Posterior vena cava (tissue), 2 donors: ENCODE data around the gene TOPORS. TPM values are rescaled to one million over a fixed set of nuclear protein-coding genes. Genes with fewer than 3 reads are reported as not detected.
"Not testable (repeated sequence)": the region's sequence is repeated elsewhere in the genome, so short reads cannot be mapped to it uniquely, and the experiment has no call there.

Experiments
- DNase-seq: peaks from one replicate; pipeline ENCODE4 v3.0.0-alpha.2; 2020; ENCODE audit warnings: low spot score
- intact Hi-C, 2 donors: fragments of 100-400 bp; cut with DNase I; formaldehyde crosslinking; loops; one replicate each; pipeline versions ENCODE4 v1.14.1 to v1.14.2; 2022 to 2023
- total RNA-seq, 2 donors: library from RNA; stranded (reverse); fragmentation: NEBNext Ultra II Directional; extraction: Animal tissue kit (Norgen Biotek cat#: 25700); gene quantifications; one replicate each; pipeline ENCODE4 v1.2.1, GENCODE V29; 2021
- donor health status: DM: yes; HTN: yes; CAD: no.
- donor health status: DM: yes; HTN: yes; CAD: no.

Gene TOPORS
- total RNA-seq, 2 donors from 2014 or later, result 11.6 to 14.1 TPM

GRCh38 chr9:32571969-32572899 lies 19.8 kb upstream of the TOPORS start:
- intact Hi-C loops, result no loop called here
- DNase-seq, result no peak

GRCh38 chr9:32570262-32570661 lies 17.9 kb upstream of the TOPORS start:
- intact Hi-C loops, result loop anchor here in 1 of 2 donors (1.0 kb wide), 1 partner anchor 22 kb away; no protein-coding TSS in a partner anchor
- DNase-seq, result no peak

DNA sequence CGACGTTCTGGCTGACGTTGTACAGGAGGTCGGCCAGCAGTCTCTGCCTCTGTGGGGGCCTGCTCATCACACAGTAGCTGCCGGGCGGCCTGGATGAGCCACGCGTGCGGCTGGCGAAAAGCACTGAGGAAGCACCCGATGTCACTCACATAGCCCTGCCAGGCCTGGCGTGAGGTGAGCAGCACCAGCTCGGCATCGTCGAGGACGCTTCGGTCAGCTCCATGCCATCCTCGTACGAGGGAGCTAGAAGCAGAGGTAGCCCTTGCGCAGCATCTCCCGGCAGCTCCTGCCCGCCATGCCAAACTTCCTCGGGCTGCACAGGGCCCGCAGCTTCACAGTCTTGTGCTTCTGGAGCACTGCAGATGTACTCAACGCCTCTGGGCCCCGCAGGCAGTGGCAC lies 14.4 kb upstream of the TOPORS start:
- intact Hi-C loops, result no loop called here
- no peak for DNase-seq

DNA sequence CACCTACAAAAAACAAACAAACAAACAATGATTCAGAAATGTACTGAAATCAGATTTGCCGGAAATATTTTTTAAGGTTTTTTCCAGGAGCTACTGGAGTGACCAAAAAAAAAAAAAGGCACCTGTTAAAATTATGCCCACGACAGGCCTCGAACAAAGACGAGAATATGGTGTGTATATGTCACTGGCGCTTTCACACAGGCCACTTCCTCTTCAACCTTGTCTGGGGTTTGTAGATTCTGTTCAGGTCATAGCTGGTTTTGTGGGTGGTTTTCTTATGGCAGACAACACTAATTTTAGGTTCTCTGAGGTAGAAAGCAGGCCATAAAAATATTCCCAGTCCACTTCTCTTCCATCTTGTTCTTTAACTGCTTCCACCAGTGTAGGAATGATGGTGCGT lies 13.6 kb upstream of the TOPORS start:
- intact Hi-C loops, result no loop called here
- DNase-seq, result no peak

GRCh38 chr9:32558408-32558934 lies 6.1 kb upstream of the TOPORS start:
- intact Hi-C loops, result no loop called here

GRCh38 chr9:32554591-32554990 lies 2.2 kb upstream of the TOPORS start:
- DNase-seq, result no peak
- intact Hi-C loops, result no loop called here

More at GRCh38 chr9:32558408-32558934, 6.1 kb upstream of the TOPORS start:
- no peak for DNase-seq

DNA sequence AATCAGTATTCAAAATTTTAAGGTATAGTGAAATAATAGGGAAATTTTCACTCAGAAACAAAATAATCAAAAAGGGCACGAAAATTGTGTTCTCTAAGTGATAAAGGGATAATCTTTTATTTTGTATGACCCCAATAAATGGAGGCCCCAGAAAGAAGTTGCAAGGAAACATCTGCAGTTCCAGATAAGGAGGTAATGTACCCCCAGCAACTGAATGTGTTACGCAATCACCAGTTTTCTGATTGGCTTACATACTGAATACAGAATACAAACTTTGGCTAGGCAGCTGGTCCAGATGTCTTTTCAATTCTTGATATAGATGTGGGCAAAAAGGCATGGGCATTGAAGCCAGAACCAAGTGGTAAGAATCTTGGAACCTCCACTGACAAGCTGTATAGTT lies 1.7 kb upstream of the TOPORS start:
- no peak for DNase-seq
- intact Hi-C loops, result no loop called here

DNA sequence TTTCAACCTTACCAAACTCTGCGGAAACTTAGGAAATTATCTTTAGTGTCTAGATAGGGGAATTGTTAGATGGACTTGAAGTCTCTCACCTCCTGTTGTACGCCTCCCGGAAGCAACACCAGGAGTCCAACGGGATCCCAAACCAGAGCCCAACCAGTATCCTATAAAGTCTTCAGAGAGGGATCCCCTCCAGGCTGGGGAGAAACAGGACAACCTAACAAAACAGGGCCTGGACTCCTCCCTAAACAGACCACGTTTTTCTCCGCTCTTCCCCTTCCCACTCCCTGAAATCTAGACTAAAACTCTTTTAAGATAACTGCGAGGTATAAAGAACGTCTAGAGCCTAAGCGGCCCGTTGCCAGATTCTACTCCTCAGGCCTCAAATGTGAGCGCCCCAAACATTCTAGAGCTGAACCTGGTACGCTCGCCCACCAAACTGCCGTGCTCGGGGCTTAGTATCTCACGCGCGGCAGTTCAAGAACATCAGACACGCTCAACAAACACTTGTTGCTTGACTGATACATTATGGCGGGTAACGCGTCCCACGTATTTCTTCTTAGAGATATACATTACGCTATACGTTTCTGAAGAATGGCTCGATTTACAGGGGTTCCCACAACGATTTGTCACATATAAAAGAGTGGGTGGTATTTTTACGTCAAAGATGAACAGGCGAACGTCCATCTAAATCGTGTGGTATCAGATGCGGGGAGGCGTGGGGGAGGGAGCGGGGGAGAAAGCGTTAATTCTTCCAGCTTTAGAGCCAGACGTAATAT lies 922 bp downstream of the TOPORS start:
- intact Hi-C loops, result no loop called here
- DNase-seq, result no peak

DNA sequence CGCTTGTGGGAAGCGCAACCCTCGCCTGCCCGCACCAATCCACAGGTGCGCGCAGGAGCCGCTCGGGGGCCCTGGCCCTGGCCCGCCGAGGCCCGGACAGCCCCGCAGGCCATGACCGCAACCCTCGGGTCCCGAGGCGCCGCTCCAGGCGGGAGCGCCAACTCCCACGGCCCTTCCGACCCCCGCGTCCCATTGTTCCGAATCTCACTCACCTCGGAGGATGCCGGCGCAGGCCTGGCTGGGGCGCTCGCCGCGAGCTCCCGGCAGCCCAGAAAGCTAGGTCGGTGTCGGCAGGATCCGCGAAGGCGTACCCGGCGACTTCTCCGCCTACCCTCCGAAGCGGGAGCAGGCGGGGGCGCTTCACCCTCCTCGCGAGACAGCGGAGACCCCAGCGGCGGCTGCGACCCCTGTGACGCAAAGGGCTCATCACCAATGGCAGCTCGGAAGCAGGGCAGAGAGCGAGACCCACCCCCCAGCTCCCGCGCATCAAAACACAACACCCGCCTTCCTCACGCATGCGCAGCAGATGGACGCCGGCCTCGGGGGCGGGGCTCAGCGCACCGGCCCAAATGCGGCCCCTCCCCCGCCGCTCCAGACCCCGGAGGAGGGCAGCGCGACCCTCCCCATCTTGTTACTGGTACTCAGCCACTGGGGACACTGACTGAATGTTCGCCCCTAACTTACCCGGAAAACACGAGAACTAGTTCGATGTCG lies 1.7 kb downstream of the TOPORS start:
- intact Hi-C loops, result no loop called here
- DNase-seq, result peak; percentile 97

DNA sequence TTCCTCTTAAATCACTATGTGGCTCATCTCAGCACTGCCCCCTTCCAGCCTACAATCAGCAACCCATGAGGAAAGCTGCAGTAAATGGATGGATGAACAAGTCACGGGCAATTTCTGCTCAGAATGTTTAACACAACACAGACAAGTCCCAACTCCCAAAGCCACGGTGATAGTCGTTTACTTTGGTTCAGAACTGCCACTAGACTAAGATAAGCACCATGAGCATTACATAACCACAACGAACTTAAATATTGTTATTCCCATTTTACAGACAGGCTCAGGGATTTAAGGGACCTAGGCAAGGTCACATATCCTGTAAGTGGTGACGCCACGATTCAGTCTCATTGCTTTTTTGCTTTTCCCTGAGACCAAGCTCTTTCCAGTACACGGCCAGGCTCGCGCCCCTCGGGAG lies 2.2 kb downstream of the TOPORS start:
- intact Hi-C loops, result no loop called here

DNA sequence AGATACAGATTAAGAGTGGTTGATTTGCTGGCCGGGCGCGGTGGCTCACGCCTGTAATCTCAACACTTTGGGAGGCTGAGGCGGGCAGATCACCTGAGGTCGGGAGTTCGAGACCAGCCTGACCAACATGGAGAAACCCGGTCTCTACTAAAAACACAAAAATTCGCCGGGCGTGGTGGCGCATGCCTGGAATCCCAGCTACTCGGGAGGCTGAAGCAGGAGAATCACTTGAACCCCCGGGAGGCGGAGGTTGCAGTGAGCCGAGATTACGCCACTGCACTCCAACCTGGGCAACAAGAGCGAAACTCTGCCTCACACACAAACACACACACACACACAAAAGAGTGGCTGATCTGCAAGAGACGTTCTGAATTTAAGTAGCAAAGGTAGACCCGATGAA lies 4.2 kb downstream of the TOPORS start:
- not testable (repeated sequence) for DNase-seq
- intact Hi-C loops, result loop anchor here in 1 of 2 donors (1.0 kb wide), 1 partner anchor 22 kb away; no protein-coding TSS in a partner anchor

More for the DNA sequence above, 2.2 kb downstream of the TOPORS start:
- no peak for DNase-seq

DNA sequence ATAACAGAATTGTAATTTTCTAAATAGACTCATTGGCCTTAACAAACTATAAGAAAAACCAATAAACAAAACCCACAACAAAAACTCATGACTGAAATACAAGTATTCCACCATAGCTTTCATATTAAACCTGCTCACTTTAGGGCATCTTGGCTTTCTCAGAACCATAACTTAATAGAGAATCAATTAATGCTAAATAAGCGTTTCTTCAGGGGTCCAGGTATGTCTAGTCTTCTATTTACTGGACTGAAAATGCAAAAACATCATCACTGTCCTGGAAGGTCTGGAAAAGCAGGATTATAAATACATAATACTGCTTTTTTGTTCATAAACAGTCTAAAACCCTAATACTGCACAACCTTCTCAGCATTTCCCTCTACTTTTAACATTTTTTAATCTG lies 6.5 kb downstream of the TOPORS start:
- intact Hi-C loops, result no loop called here
- DNase-seq, result no peak

GRCh38 chr9:32543047-32543446 lies 9.3 kb downstream of the TOPORS start:
- intact Hi-C loops, result no loop called here
- no peak for DNase-seq

DNA sequence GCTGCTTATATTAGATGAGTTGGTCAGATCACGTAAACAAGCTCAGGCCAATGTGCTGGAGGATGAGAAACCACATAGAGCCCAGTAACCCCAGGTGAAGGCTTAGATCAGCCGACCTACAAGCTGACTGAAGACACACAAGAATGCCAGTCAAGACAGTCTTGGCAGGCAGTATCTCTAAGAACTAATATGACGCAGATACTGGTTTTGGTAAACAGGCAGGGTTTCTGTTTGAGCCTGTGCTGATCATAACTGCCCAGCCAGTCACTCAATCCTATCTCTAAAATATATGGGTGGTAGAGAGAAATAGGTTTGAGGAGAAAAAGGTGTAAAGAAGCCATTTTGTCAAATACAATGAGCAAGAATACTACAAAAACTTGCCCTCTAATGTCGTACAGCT lies 18.6 kb downstream of the TOPORS start:
- DNase-seq, result no peak
- intact Hi-C loops, result no loop called here

- DNase-seq, result no peak
- intact Hi-C loops, result no loop called here
Measured at GRCh38 chr9:32533336-32533735, 19.1 kb downstream of the TOPORS start.

DNA sequence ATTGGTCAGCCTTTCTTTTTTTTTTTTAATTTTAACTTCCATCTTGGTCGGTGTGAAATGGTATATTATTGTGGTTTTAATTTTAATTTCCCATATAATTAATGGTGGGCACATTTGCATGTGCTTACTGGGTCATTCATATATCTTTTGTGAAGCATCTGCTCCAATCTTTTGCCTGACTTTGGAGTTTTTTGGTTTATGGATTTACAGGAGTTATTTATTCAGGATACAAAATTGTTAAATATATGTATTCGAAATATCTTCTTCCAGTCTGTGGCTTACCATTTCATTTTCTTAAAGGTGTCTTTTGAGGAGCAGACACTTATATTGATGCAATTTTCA lies 25.7 kb downstream of the TOPORS start:
- intact Hi-C loops, result no loop called here
- no peak for DNase-seq

DNA sequence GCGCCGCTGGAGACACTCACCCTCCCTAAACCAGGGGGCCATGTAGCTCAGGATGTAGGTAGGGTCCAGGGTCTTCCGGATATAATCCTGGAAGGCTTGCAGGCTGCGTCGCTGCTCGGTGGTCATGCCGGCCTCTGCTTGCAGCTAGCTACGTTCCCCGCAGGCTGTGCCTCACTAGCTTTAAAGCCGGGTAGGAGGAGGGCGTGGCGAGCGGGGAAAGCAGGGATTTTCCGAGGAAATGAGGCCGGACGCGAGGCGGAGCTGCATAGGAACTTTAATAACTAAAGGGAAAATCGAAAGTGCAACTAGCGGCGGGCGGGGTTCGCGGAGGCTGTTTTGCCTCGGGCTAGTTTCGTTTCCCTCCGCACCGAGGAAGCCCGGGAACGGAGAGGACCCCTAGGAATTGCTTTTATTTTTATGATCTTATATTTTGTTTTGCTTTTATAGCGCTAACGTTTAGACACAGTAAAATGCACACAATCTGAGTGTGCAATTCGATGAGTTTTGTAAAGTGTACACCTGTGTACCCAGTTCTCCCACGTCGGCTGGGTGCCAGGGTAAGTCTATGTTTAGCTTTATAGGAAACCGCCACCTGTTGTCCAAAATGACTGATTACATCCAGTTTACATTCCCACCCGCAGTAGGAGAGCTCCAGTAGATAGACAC lies 26.2 kb downstream of the TOPORS start, which contains the start of gene RIGI:
RIGI (minus strand) TSS at position 156 of the 666 bp plus-strand sequence; CDS start at position 126, 30 bp downstream.
- intact Hi-C loops, result no loop called here
- DNase-seq, result peak; percentile 98

- intact Hi-C loops, result no loop called here
Measured at GRCh38 chr9:32525709-32526030, 26.7 kb downstream of the TOPORS start.

More at GRCh38 chr9:32525709-32526030, 26.7 kb downstream of the TOPORS start:
- no peak for DNase-seq
